H9 (cell line): ENCODE measurements around the gene AP3B2. TPM values are rescaled to one million over a fixed set of nuclear protein-coding genes. Genes with fewer than 3 reads are reported as not detected.

Experiments used
- DNase-seq: peaks from one replicate; pipeline ENCODE4 v3.0.0-alpha.2; 2017
- H2AFZ ChIP-seq: one replicate; pipeline ENCODE4 v1.6.1; 2013; ENCODE audit warnings: mild to moderate bottlenecking, low read length, control low read depth, moderate library complexity
- H2AK5ac ChIP-seq: 2 replicates; pipeline ENCODE4 v1.6.1; 2013; ENCODE audit warnings: low read length, control low read depth, mixed read lengths; ENCODE audit not compliant: insufficient read length
- H2BK120ac ChIP-seq: one replicate; pipeline ENCODE4 v1.6.1; 2013; ENCODE audit warnings: low read depth, mild to moderate bottlenecking, low read length, control low read depth, inconsistent platforms; ENCODE audit not compliant: poor library complexity, severe bottlenecking
- H2BK12ac ChIP-seq: 2 replicates; pipeline ENCODE4 v1.6.1; 2013; ENCODE audit warnings: low read length, control low read depth, mixed read lengths, low read depth; ENCODE audit not compliant: insufficient read length
- H2BK15ac ChIP-seq: 2 replicates; pipeline ENCODE4 v1.6.1; 2013; ENCODE audit warnings: low read depth, low read length, control low read depth
- H2BK20ac ChIP-seq: one replicate; pipeline ENCODE4 v1.6.1; 2013; ENCODE audit warnings: low read depth, mild to moderate bottlenecking, low read length, control low read depth, inconsistent platforms; ENCODE audit not compliant: poor library complexity, severe bottlenecking
- H2BK5ac ChIP-seq: 2 replicates; pipeline ENCODE4 v1.6.1; 2013; ENCODE audit warnings: low read length, control low read depth, mixed read lengths; ENCODE audit not compliant: insufficient read length
- H3K14ac ChIP-seq: 2 replicates; pipeline ENCODE4 v1.6.1; 2013; ENCODE audit warnings: low read length, control low read depth; ENCODE audit not compliant: insufficient read depth
- H3K18ac ChIP-seq: 2 replicates; pipeline ENCODE4 v1.6.1; 2013; ENCODE audit warnings: low read depth, mild to moderate bottlenecking, mixed read lengths, low read length, control low read depth; ENCODE audit not compliant: insufficient read length
- H3K23ac ChIP-seq: 2 replicates; pipeline ENCODE4 v1.6.1; 2013; ENCODE audit warnings: low read length, control low read depth, mixed read lengths, low read depth; ENCODE audit not compliant: insufficient read length
- H3K23me2 ChIP-seq: 2 replicates; pipeline ENCODE4 v1.6.1; 2013; ENCODE audit warnings: low read depth, mild to moderate bottlenecking, mixed read lengths, low read length, control low read depth; ENCODE audit not compliant: insufficient read length, poor library complexity, severe bottlenecking
- H3K27ac ChIP-seq: 2 replicates; pipeline ENCODE4 v1.5.1; 2013; ENCODE audit warnings: low read length, control low read depth, mixed read lengths, low read depth; ENCODE audit not compliant: insufficient read length
- H3K27me3 ChIP-seq: 2 replicates; pipeline ENCODE4 v1.6.1; 2013; ENCODE audit warnings: low read length, control low read depth, inconsistent platforms; ENCODE audit not compliant: insufficient read depth
- H3K4ac ChIP-seq: 2 replicates; pipeline ENCODE4 v1.6.1; 2013; ENCODE audit warnings: low read depth, mild to moderate bottlenecking, control low read depth, inconsistent platforms, low read length, moderate library complexity
- H3K4me1 ChIP-seq: 2 replicates; pipeline ENCODE4 v1.6.1; 2013; ENCODE audit warnings: low read length, control low read depth, inconsistent platforms; ENCODE audit not compliant: insufficient read depth
- H3K4me2 ChIP-seq: 2 replicates; pipeline ENCODE4 v1.6.1; 2013; ENCODE audit warnings: low read length, control low read depth, mixed read lengths; ENCODE audit not compliant: insufficient read length, insufficient read depth
- H3K56ac ChIP-seq: 2 replicates; pipeline ENCODE4 v1.6.1; 2013; ENCODE audit warnings: low read depth, mild to moderate bottlenecking, mixed read lengths, low read length, control low read depth; ENCODE audit not compliant: insufficient read length
- H3K79me1 ChIP-seq: 2 replicates; pipeline ENCODE4 v1.6.1; 2013; ENCODE audit warnings: low read depth, mild to moderate bottlenecking, moderate library complexity, low read length, control low read depth, inconsistent platforms; ENCODE audit not compliant: insufficient read depth, poor library complexity, severe bottlenecking
- H3K79me2 ChIP-seq: 2 replicates; pipeline ENCODE4 v1.6.1; 2013; ENCODE audit warnings: low read length, control low read depth, inconsistent platforms; ENCODE audit not compliant: insufficient read depth
- H3K9ac ChIP-seq: 2 replicates; pipeline ENCODE4 v1.6.1; 2013; ENCODE audit warnings: low read length, control low read depth, mixed read lengths; ENCODE audit not compliant: insufficient read length; ENCODE audit errors: extremely low read depth
- H3K9me3 ChIP-seq: one replicate; pipeline ENCODE4 v1.6.1; 2013; ENCODE audit warnings: low read depth, low read length, inconsistent platforms; ENCODE audit not compliant: control insufficient read depth
- H3T11ph ChIP-seq: one replicate; pipeline ENCODE4 v1.6.1; 2013; ENCODE audit warnings: mild to moderate bottlenecking, low read length, control low read depth, inconsistent platforms
- H4K20me1 ChIP-seq: one replicate; pipeline ENCODE4 v1.6.1; 2013; ENCODE audit not compliant: control insufficient read depth, insufficient read length, insufficient read depth
- H4K5ac ChIP-seq: 2 replicates; pipeline ENCODE4 v1.6.1; 2013; ENCODE audit warnings: low read depth, mild to moderate bottlenecking, mixed read lengths, low read length, control low read depth; ENCODE audit not compliant: insufficient read length
- H4K8ac ChIP-seq: replicated peaks from 2 replicates; pipeline ENCODE4 v1.6.1; 2013; ENCODE audit warnings: low read length, control low read depth, mixed read lengths, low read depth; ENCODE audit not compliant: insufficient read length
- H4K91ac ChIP-seq: 2 replicates; pipeline ENCODE4 v1.6.1; 2013; ENCODE audit warnings: low read depth, mild to moderate bottlenecking, moderate library complexity, mixed read lengths, low read length, control low read depth; ENCODE audit not compliant: insufficient read length
- H3K27ac Mint-ChIP-seq, 3 experiments: 2 replicates in 2 of 3; 3 replicates in 1 of 3; pipeline ENCODE4 v1.8.0; 2020 to 2021; ENCODE audit warnings: mixed read lengths in 3 of 3, mild to moderate bottlenecking in 1 of 3, moderate library complexity in 1 of 3
- H3K27me3 Mint-ChIP-seq: 2 replicates; pipeline ENCODE4 v1.8.0; 2021; ENCODE audit warnings: low read depth, mild to moderate bottlenecking, moderate library complexity, mixed read lengths
- H3K36me3 Mint-ChIP-seq, 3 experiments: 2 replicates in 2 of 3; 3 replicates in 1 of 3; pipeline ENCODE4 v1.8.0; 2020 to 2021; ENCODE audit warnings: low read depth in 3 of 3, mixed read lengths in 3 of 3; ENCODE audit not compliant: insufficient read depth in 1 of 3
- H3K4me1 Mint-ChIP-seq, 2 experiments: 2 replicates each; pipeline ENCODE4 v1.8.0; 2020; ENCODE audit warnings: mixed read lengths in 2 of 2
- H3K4me3 Mint-ChIP-seq, 2 experiments: 2 replicates in 1 of 2; 3 replicates in 1 of 2; pipeline ENCODE4 v1.8.0; 2020 to 2021; ENCODE audit warnings: mild to moderate bottlenecking in 2 of 2, mixed read lengths in 2 of 2, moderate library complexity in 1 of 2
- H3K9me3 Mint-ChIP-seq, 2 experiments: 2 replicates in 1 of 2; 3 replicates in 1 of 2; pipeline ENCODE4 v1.8.0; 2020; ENCODE audit warnings: mild to moderate bottlenecking in 2 of 2, mixed read lengths in 2 of 2, moderate library complexity in 1 of 2
- WGBS: extraction: QIAGEN DNeasy Blood & Tissue Kit; methylation state at CpG from one replicate; pipeline ENCODE4 v1.1.7; 2013; ENCODE audit warnings: missing lambda C conversion rate, low lambda C conversion rate, mixed read lengths; ENCODE audit not compliant: insufficient read length; ENCODE audit errors: extremely low coverage; 5-methylcytosine and 5-hydroxymethylcytosine counted together
- total RNA-seq: library from RNA; stranded (reverse); gene quantifications from 2 replicates; pipeline ENCODE4 v1.2.1, GENCODE V29; 2021
- TF ChIP-seq, protein P1 (sequence below): fragments of 200-600 bp; sonication (generic); conservative IDR thresholded peaks from 3 replicates; pipeline ENCODE4 v1.8.0; 2021; ENCODE audit warnings: antibody characterized with exemption, mild to moderate bottlenecking

Gene AP3B2
- total RNA-seq, 1 experiment from 2014 or later, result 10.6 TPM

GRCh38 chr15:82664021-82664420 is 45.7 kb downstream of the AP3B2 start:
- no peaks in the 10 kb centered on the region; a peak in 1 of 7 replicates for H3K36me3 Mint-ChIP-seq

More at GRCh38 chr15:82664021-82664420, 45.7 kb downstream of the AP3B2 start:
- H3K9me3 Mint-ChIP-seq, result no peaks in the 10 kb centered on the region
- H3K27me3 Mint-ChIP-seq, result peaks cover 27% of the 10 kb centered on the region
- Histone ChIP-seq H3K4me1 (no peaks in the 10 kb centered on the region), H3K27me3 (no peaks in the 10 kb centered on the region), H3K4me2 (no peak overlapping the region), H3K79me1 (no peaks in the 10 kb centered on the region), H2AK5ac (no peak overlapping the region), H3K9ac (no peak overlapping the region), H3K9me3 (no peaks in the 10 kb centered on the region), H4K5ac (no peak overlapping the region), H3K79me2 (no peaks in the 10 kb centered on the region), H3K18ac (no peak overlapping the region), H2BK5ac (no peak overlapping the region), H3K23me2 (no peaks in the 10 kb centered on the region), H3T11ph (no peak overlapping the region), H3K56ac (no peak overlapping the region), H2BK20ac (no peak overlapping the region), H4K20me1 (no peaks in the 10 kb centered on the region), H3K14ac (no peak overlapping the region), H4K8ac (no peak overlapping the region), H3K27ac (no peak overlapping the region), H2BK12ac (no peak overlapping the region), H2BK120ac (no peak overlapping the region), H3K23ac (no peak overlapping the region), H4K91ac (no peak overlapping the region), H2BK15ac (no peak overlapping the region), H2AFZ (no peak overlapping the region), H3K4ac (no peak overlapping the region)
- no CpG with 5 or more reads among the region's 5 CpGs for WGBS
- H3K4me1 Mint-ChIP-seq, result peaks cover 4 to 5% of the 10 kb centered on the region in 2 experiments
- no peak overlapping the region for H3K27ac Mint-ChIP-seq
- H3K4me3 Mint-ChIP-seq, result no peak overlapping the region
- DNase-seq, result no peak
- TF ChIP-seq, protein P1, sequence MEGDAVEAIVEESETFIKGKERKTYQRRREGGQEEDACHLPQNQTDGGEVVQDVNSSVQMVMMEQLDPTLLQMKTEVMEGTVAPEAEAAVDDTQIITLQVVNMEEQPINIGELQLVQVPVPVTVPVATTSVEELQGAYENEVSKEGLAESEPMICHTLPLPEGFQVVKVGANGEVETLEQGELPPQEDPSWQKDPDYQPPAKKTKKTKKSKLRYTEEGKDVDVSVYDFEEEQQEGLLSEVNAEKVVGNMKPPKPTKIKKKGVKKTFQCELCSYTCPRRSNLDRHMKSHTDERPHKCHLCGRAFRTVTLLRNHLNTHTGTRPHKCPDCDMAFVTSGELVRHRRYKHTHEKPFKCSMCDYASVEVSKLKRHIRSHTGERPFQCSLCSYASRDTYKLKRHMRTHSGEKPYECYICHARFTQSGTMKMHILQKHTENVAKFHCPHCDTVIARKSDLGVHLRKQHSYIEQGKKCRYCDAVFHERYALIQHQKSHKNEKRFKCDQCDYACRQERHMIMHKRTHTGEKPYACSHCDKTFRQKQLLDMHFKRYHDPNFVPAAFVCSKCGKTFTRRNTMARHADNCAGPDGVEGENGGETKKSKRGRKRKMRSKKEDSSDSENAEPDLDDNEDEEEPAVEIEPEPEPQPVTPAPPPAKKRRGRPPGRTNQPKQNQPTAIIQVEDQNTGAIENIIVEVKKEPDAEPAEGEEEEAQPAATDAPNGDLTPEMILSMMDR, result no peak
